GDM1 (cell line): Measurements from ENCODE around the gene SPANXD.
"Not testable (repeated sequence)": the region's sequence is repeated elsewhere in the genome, so short reads cannot be mapped to it uniquely, and the experiment has no call there.

Experiments
- DNase-seq: peaks from one replicate; lab custom pipeline; 2025; lab: John Stamatoyannopoulos, UW

Gene SPANXD, protein sequence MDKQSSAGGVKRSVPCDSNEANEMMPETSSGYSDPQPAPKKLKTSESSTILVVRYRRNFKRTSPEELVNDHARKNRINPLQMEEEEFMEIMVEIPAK

GRCh38 chrX:141698639-141699038, at the start of gene SPANXD:
Gene SPANXD, minus strand, starts transcription at chrX:141698739. Its CDS starts 334 bp downstream, at chrX:141698405.
- not testable (repeated sequence) for DNase-seq

DNA sequence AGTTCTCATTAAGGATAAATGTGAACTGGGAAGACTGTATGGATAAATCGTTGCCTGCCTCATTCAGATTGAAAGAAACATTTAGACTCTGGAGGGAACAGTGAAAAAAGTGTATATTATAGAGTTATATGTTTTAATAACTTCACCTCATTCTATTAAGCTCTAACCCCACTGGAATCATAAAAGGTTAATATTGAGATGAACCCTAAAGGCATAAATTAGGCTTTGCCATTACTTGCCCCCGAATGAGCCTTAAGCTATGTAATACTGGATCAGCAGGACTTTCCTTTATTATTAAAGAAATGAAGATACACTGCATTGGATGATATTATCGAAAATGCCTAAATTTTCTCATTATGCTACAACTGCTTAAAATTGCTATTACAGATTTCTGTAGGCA, 44.1 kb upstream of the SPANXD start:
- DNase-seq, result no peak

- no peak for DNase-seq
Measured at GRCh38 chrX:141736656-141737055, 38.1 kb upstream of the SPANXD start.

DNA sequence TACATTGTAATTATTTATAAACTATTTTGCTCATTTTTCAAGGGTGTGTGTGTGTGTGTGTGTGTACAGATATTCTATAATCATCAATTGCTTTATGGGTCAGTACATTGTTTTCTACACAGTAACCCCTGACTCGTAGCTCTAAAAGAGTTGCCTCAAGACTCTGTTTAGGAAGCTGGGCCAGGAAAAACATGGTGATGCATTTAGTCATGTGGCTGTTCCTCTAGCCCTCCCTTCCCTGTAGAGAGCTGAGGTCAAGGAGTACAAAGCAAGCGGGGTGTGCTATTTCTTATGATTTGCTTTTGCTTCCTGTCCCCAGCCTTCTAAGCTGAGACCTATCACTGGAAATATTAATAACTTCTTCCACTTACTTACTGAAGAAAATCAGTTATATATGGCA, 34.8 kb upstream of the SPANXD start:
- DNase-seq, result no peak

GRCh38 chrX:141732031-141732430, 33.5 kb upstream of the SPANXD start:
- no peak for DNase-seq

DNA sequence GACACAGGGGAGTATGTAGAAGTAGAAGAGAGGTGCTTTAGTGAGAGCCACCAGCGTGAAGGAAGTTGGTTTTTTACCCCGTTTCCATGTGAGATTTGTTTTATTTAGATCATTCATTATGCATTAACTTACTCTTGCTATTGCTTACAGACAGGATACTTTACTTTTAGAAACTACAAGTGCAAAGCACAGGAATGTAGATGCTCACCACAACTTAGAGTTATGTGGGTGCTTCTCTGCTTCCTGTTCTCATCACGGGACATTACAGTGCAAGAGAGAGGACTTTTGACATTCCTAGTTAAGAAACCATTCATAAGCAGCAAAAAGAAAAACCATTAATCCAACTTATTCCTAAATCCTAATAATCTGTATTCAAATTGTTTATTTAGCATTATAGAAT, 25.6 kb upstream of the SPANXD start:
- no peak for DNase-seq

DNA sequence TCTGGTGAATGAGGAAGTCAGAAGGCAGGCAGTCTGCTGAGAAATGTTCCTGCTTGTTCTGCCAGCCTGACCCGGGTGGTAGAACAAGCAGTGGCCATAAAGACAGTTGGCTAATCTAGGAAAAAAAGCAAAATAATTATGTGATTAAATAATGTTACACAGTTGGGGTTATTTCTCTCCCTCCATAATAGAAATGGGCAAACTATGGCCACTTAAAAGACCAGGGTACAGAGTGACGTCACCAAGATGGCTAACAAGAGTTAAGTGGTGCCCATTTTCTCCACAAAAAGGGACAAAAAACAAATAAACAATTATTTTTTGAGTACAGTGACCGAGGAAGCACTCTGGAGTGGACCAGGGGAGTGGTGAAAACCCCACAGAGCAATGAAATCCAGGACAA, 16.1 kb upstream of the SPANXD start:
- DNase-seq, result no peak

GRCh38 chrX:141701072-141701471, 2.5 kb upstream of the SPANXD start:
- no peak for DNase-seq

DNA sequence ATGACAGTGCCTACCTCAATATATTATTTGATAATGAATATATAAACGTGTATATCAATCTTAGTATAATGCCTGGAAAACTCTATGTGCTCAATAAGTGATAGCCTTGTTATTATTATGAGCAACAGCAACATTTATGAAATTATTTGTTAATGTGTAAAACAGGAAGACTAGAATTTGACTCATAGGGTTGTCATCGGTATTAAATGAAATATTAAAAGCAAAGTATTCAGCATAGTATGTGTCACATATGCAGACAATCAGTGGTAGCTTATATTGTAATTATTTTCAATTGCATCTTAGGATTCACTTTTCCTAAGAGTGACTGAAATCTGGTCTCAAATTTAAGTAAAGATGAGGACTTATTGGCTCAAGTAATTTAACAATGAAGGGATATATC, 24.6 kb downstream of the SPANXD start:
- DNase-seq, result no peak

DNA sequence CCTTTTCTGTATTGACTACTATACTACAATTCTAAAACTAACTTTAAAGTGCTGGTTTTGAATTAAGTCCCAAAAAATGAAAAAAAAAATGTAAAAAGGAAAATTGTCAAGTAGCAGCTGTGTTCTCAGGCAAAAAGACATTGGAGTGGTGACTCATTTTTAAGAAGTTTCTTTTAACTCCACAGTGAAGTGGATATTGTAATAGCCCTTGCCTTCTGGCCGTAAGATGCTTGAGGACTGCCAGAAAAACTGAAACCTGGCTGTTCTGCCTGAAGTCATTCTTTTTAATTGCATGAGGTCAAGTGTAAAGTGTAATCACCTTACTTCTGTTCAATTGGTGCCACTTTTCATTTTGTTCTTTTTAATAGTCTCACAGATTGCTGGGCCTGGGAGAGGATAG, 28.9 kb downstream of the SPANXD start:
- DNase-seq, result no peak

DNA sequence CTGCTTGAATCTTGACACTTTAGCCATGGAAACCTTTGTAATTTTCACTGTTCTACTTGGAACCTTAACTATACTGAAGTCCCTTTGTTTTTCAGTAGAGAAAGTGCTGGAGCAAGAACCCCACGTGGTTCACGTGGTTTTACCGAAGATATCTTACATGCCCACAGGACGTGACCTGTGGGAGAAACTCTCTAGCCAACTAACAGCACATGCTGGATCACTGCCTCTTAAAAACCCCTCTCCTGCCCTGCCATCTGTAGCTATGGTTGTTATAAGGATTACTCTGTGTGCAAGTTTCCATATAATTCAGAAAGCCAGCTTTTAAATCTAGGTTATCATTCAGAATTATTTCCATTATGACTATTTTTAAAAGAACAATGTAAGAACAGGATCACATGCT, 30.2 kb downstream of the SPANXD start:
- no peak for DNase-seq

DNA sequence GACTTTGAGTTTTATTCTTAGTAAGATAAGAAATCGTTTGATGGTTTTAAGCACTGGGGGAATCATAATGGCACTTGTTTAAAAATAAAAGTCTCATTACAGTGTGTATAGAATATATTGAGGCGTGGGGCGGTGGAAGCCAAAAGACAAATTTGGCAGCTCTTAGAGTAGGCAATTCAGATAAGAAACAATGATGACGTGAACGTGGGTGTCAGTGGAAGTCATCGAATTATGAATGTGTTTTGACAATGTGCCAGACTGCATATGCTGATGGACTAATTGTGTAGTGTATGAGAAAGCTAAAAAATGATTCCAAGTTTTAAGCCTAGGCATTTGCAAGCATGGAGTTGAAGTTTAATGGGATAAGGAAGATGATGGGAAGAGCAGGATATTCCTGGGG, 35.8 kb downstream of the SPANXD start:
- no peak for DNase-seq

- DNase-seq, result no peak
Measured at GRCh38 chrX:141652286-141652685, 46.3 kb downstream of the SPANXD start.
